Activated naive CD4-positive, alpha-beta T cell treated with anti-CD3 and anti-CD28 coated beads, Interleukin-2, amount 50 U/mL, for 24 hours (primary cell): ENCODE measurements around the gene SHKBP1.
A peak's percentile ranks its signal among the peaks of the same experiment; 100 is the strongest.
"Not testable (repeated sequence)": the region's sequence is repeated elsewhere in the genome, so short reads cannot be mapped to it uniquely, and the experiment has no call there.

Source experiments
- H3K27ac Mint-ChIP-seq: one replicate; pipeline ENCODE4 v1.8.0; 2021; ENCODE audit warnings: mild to moderate bottlenecking, mixed read lengths
- H3K27me3 Mint-ChIP-seq: one replicate; pipeline ENCODE4 v1.8.0; 2021; ENCODE audit warnings: mixed read lengths
- H3K36me3 Mint-ChIP-seq: one replicate; pipeline ENCODE4 v1.8.0; 2021; ENCODE audit warnings: mixed read lengths
- H3K4me1 Mint-ChIP-seq: one replicate; pipeline ENCODE4 v1.8.0; 2021; ENCODE audit warnings: mixed read lengths
- H3K4me3 Mint-ChIP-seq: one replicate; pipeline ENCODE4 v1.8.0; 2021; ENCODE audit warnings: mild to moderate bottlenecking, mixed read lengths
- H3K9me3 Mint-ChIP-seq: one replicate; pipeline ENCODE4 v1.8.0; 2021; ENCODE audit warnings: mixed read lengths

Gene SHKBP1

DNA sequence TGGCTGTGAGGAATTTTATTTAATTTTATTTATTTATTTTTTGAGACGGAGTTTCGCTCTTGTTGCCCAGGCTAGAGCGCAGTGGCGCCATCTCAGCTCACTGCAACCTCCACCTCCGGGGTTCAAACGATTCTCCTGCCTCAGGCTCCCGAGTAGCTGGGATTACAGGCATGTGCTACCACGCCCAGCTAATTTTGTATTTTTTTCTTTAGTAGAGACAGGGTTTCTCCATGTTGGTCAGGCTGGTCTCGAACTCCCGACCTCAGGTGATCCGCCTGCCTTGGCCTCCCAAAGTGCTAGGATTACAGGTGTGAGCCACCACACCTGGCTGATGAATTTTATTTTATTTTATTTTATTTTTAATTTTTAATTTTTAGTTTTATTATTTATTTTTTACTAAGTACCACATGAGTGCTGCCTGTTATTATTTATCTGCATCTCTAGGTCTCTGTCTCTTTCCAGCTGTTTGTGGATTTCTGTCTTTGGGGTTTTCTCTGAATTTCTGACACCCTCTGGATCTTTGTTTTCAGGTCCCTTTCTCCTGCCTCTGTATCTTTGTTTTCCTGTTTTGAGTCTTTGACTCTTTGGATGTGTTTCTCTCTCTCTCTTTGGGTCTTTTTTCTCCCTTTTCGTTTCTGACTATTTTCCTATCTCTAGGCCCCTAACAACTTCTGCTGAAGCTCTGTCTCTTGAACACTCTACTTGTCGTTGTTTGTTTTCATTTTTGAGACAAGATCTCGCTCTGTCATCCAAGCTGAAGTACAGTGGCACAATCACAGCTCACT is 47.9 kb downstream of the SHKBP1 start:
- Mint-ChIP-seq H3K36me3 (peaks cover 21% of the 10 kb centered on the region), H3K4me1 (peaks cover 14% of the 10 kb centered on the region), H3K27ac (peak overlapping the region; percentile 21)
- not testable (repeated sequence) for H3K9me3 Mint-ChIP-seq, H3K4me3 Mint-ChIP-seq, H3K27me3 Mint-ChIP-seq

DNA sequence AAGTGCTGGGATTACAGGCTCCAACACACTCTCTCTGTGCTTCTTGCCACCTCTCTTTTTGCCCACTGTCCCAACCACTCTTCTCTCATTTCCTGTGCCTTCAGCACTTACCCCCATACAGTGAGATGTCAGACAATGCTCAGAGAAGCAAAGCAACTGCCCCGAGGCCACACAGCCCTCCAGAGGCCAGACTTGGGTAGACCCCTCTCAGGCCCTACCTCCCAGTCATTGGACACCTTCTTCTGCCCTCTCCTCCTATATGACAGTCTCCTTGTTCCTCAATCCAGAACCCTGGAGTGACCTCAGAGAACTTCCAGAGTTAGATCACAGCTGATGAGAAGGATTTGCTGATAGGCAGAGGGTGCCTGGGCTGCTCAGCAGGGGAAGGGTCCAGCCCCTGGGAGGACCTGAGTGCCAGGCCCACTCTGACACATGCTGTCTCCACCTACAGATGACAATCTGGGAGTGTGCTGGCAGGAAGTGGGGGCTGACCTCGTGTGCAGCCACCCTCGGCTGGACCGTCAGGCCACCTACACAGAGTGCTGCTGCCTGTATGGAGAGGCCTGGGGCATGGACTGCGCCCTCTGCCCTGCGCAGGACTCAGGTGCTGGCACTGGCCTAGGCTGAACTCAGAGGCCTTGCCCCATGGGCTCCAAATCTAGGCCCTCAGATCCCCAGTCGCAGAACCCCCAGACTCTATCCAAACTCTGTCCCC is 48.9 kb downstream of the SHKBP1 start:
- H3K27ac Mint-ChIP-seq, result peak overlapping the region; percentile 91
- H3K9me3 Mint-ChIP-seq, result no peaks in the 10 kb centered on the region
- peaks cover 14% of the 10 kb centered on the region for H3K4me1 Mint-ChIP-seq
- H3K27me3 Mint-ChIP-seq, result no peaks in the 10 kb centered on the region
- H3K4me3 Mint-ChIP-seq, result no peak overlapping the region
- peaks cover 22% of the 10 kb centered on the region for H3K36me3 Mint-ChIP-seq

DNA sequence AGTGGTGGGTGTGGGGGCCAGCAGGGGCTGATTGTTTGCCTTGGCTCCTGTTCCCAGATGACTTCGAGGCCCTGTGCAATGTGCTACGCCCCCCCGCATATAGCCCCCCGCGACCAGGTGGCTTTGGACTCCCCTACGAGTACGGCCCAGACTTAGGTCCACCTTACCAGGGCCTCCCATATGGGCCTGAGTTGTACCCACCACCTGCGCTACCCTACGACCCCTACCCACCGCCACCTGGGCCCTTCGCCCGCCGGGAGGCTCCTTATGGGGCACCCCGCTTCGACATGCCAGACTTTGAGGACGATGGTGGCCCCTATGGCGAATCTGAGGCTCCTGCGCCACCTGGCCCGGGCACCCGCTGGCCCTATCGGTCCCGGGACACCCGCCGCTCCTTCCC is 50.2 kb downstream of the SHKBP1 start:
- peaks cover 19% of the 10 kb centered on the region for H3K36me3 Mint-ChIP-seq

DNA sequence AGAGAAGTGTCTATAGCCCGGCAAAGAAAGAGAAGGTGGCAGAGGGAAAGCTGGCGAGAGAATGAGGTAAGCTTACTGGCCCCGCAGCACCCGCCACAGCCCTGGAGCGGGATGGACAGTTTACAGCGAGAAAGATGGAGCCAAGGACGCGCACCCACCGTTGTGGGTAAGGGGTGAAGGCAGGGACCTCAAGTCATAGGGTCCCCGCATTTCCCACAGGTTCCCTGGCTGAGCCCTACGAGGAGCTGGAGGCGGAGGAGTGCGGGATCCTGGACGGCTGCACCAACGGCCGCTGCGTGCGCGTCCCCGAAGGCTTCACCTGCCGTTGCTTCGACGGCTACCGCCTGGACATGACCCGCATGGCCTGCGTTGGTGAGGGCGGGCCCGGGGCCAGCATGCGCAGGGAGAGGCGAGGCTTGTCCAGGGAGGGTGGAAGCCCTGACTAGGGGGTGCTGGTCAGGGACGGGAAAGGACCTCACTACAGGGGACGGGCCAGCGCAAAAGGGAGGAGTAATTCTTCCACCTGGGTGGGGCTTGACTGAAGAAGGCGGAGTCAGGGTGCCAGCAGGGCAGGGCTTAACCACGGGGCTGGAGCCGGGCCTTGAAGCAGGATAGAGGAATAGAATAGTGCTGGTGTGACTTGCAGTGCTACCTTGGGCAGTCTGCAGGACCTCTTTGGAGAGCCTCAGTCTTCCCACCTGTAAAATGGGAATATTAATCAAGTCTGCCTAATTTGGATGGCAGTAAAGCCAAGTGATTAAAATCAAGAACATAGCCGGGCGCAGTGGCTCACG is 51.0 kb downstream of the SHKBP1 start:
- Mint-ChIP-seq H3K4me3 (no peak overlapping the region), H3K36me3 (peaks cover 19% of the 10 kb centered on the region), H3K4me1 (peaks cover 14% of the 10 kb centered on the region), H3K27me3 (no peaks in the 10 kb centered on the region), H3K9me3 (no peaks in the 10 kb centered on the region), H3K27ac (no peak overlapping the region)

More for the DNA sequence above, 50.2 kb downstream of the SHKBP1 start:
- Mint-ChIP-seq H3K4me1 (peaks cover 14% of the 10 kb centered on the region), H3K27me3 (no peaks in the 10 kb centered on the region), H3K27ac (no peak overlapping the region), H3K4me3 (no peak overlapping the region), H3K9me3 (no peaks in the 10 kb centered on the region)

DNA sequence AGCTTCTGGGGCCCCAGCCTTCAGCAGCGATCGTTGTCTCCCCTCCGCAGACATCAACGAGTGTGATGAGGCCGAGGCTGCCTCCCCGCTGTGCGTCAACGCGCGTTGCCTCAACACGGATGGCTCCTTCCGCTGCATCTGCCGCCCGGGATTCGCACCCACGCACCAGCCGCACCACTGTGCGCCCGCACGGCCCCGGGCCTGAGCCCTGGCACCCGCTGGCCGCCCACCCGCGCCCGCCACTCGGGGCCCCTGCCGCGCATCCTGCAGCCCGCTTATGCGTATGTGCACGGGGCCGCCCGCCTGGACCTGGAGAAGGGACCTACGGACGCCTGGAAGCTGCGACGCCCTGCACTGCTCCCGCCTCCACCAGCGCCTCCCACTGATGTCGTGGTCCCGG is 52.7 kb downstream of the SHKBP1 start:
- Mint-ChIP-seq H3K36me3 (peaks cover 16% of the 10 kb centered on the region), H3K4me1 (peaks cover 23% of the 10 kb centered on the region), H3K27ac (peak overlapping the region; percentile 63), H3K9me3 (no peaks in the 10 kb centered on the region), H3K4me3 (no peak overlapping the region), H3K27me3 (no peaks in the 10 kb centered on the region)

DNA sequence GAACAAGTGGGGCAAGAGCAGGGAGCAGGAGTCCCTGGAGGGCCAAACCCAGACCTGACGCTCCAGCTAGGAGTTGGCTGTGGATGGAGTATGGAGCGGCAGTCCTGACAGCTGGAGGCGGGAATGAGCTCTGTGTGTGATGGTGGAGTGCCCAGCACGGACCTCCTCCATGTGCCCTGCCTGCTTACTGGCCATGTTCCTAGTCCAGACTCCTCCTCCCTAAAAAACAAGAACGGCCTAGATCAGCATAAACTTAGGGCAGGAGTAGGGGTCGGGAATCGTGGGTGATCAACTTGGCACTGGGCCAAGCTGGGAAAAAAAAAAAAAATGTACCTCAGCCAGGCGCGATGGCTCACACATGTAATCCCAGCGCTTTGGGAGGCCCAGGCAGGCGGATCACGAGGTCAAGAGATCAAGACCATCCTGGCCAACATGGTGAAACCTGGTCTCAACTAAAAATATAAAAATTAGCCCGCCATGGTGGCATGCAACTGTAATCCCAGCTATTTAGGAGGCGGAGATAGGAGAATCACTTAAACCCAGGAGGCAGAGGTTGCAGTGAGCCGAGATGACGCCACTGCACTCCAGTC is 54.0 kb downstream of the SHKBP1 start:
- Mint-ChIP-seq H3K36me3 (peaks cover 7% of the 10 kb centered on the region), H3K9me3 (no peaks in the 10 kb centered on the region), H3K27me3 (no peaks in the 10 kb centered on the region), H3K4me3 (no peak overlapping the region), H3K27ac (peak overlapping the region; percentile 30), H3K4me1 (peaks cover 18% of the 10 kb centered on the region)

DNA sequence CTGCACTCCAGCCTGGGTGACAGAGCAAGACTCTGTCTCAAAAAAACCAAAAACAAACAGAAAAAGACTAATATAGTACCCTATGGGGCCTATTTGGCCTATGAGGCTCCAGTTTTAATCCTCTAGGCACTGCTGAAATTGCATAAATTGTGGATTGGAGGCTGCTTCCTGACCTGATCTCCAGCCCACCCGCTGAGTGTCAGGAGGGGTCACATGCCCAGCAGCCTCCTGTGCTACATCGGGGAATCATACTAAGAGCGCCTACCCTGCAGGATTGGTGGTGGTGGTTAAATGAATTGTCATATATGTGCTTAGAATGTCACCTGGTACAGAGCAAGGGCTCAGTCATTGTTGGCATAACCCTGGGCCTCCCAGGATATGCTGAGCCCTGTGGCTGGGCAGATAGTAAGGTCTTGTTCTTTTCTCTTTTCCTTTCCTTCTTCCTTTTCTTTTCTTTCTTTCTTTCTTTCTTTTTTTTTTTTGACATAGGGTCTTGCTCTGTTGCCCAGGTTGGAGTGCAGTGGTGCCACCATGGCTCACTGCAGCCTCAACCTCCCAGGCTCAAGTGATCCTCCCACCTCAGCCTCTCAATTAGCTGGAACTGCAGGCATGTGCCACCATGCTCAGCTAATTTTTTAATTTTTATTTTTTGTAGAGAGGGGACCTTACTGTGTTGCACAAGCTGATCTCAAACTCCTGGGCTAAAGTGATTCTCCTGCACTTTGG is 55.8 kb downstream of the SHKBP1 start:
- no peaks in the 10 kb centered on the region for H3K9me3 Mint-ChIP-seq
- no peak overlapping the region for H3K27ac Mint-ChIP-seq

DNA sequence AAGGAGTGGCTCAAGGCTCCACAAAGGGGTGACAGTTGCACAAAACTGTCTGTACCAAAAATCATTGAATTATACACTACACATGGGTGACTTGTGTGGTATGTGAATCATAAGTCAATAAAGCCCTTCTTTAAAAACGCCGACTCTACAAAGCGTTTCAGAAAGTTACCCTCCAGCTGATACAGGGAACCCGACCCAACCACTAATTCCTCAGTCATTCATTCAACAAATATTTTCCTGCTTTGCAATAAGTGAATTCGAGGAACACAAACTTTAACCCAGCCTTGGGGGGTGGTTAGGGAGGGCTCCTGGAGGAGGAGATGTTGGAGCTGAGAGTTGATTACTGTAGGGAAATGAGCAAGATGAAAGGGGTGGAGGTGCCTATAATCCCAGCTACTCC is 56.5 kb downstream of the SHKBP1 start:
- Mint-ChIP-seq H3K9me3 (no peaks in the 10 kb centered on the region), H3K27me3 (no peaks in the 10 kb centered on the region), H3K36me3 (peaks cover 6% of the 10 kb centered on the region), H3K4me1 (peaks cover 18% of the 10 kb centered on the region), H3K27ac (no peak overlapping the region), H3K4me3 (no peak overlapping the region)

More for the DNA sequence above, 55.8 kb downstream of the SHKBP1 start:
- H3K36me3 Mint-ChIP-seq, result peaks cover 6% of the 10 kb centered on the region
- H3K27me3 Mint-ChIP-seq, result no peaks in the 10 kb centered on the region
- H3K4me3 Mint-ChIP-seq, result no peak overlapping the region
- peaks cover 18% of the 10 kb centered on the region for H3K4me1 Mint-ChIP-seq

DNA sequence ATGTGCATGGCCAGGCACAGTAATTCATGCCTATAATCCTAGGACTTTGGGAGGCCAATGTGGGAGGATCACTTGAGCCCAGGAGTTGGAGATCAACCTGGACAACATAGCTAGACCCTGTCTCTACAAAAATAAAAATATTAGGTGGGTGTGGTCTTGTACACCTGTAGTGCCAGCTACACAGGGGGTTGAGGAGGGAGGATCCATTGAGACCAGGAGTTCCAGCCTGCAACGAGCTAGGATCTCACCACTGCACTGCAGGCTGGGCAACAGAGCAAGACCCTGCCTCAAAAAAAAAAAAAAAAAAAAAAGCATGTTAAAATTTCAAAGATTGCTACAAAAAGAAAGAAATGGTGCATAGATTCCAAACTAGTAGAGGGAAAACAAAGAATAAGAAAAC is 61.7 kb downstream of the SHKBP1 start:
- Mint-ChIP-seq H3K27ac (peak overlapping the region; percentile 51), H3K27me3 (no peaks in the 10 kb centered on the region), H3K4me3 (no peak overlapping the region), H3K9me3 (no peaks in the 10 kb centered on the region), H3K36me3 (no peaks in the 10 kb centered on the region), H3K4me1 (peaks cover 19% of the 10 kb centered on the region)

DNA sequence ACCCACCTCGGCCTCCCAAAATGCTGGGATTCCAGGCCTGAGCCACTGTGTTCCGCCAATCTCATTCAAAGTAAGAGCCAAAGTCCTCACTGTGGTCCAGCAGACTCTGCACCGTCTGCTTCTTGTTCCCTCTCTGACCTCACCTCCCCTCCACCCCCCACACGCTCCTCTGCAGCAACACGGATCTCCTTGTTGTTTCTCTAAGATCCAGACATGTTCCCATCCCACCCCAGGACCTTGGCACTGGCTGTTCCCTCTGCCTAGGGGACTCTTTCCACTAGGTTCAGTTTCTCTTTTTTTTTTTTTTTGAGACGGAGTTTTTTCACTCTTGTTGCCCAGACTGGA is 62.9 kb downstream of the SHKBP1 start:
- Mint-ChIP-seq H3K4me3 (no peak overlapping the region), H3K36me3 (no peaks in the 10 kb centered on the region), H3K27ac (peak overlapping the region; percentile 4), H3K4me1 (peaks cover 7% of the 10 kb centered on the region), H3K27me3 (no peaks in the 10 kb centered on the region), H3K9me3 (no peaks in the 10 kb centered on the region)

DNA sequence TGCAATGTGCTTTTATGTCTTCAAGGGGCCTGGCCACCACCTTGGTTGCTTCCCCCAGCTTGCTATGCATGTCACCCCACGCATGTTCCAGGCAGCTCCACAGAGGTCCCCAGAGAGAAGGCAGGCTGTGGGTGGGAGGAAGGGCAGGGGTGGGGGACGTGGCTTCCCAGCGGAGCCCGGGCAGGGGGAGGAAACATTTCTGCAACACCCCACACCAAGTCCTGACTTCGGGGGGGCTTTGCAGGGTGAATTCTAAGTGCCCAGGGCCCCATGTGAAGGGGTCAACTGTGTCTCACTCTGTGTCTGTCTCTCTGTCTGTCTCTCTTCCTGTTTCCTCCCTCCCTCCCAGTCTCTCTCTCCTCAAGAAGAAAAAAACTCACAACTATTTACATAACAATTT is 64.1 kb downstream of the SHKBP1 start:
- Mint-ChIP-seq H3K4me1 (peaks cover 6% of the 10 kb centered on the region), H3K9me3 (no peaks in the 10 kb centered on the region), H3K27ac (no peak overlapping the region), H3K36me3 (no peaks in the 10 kb centered on the region), H3K27me3 (no peaks in the 10 kb centered on the region), H3K4me3 (no peak overlapping the region)
